CD4-positive, alpha-beta T cell treated with Interleukin-4 for 4 hours (primary cell): Measurements from ENCODE around the gene CSNK2A1.
"Not testable (repeated sequence)": the region's sequence is repeated elsewhere in the genome, so short reads cannot be mapped to it uniquely, and the experiment has no call there.

ENCODE experiments used
- DNase-seq: peaks from one replicate; pipeline ENCODE4 v3.0.0-alpha.2; 2020

Gene CSNK2A1

DNA sequence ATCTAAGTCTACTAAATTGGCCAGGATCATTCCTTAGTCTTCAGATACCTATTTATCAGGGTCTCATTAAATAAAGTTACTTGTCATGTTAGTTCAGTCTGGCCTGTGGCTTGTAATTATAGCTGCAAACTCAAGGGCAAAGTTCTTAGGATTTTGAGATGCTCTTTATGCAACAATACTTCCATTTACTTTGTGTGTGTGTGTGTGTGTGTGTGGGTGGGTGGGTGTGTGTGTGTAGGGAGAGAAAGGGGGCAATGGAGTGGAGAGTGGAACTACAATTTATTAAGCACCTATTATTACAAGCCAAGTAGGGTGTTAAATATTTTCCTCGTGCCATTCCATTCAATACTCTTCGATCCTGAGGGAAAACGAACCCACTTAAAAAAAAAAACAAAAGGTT, 63.5 kb downstream of the CSNK2A1 start:
- DNase-seq: no peak

DNA sequence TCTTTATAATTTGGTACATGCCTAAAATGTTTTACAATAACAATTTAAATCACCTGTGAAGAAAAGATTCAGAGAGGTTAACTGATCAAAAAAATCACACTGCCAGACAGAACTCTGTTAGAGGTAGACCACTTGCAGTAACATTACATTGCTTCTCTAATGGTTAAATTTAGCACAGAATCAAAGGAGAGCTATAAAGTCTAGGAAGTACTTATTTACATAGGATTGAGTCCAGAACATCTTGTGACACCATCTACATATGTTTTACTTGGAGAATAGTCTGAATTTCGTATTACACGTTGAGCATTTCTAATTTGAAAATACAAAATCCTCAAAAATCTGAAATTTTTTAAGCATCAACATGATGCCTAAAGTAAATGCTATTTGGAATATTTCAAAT, 64.1 kb downstream of the CSNK2A1 start:
- no peak for DNase-seq

DNA sequence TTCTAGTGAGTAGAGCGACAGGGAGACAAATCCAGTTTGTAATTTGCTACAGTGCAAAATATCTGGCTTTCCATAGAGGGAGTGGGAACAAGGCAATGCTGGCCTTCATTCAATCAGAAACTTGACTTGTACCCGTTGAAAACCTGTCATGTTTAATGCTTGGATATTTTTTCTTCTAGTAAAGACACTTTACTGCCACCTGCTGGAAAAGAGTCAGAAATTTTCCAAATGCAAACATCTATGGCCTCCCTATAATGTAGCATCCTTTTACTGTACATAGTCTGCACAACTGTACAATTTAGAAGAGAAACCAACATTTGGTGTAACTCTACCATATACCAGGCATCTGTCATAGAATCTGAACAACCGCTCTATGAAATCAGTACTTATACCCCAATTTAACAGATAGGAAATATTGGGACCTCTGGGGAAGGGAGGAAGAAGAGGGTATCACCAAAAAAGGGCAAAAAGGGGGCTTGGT, 64.6 kb downstream of the CSNK2A1 start:
- peak; percentile 75 for DNase-seq

DNA sequence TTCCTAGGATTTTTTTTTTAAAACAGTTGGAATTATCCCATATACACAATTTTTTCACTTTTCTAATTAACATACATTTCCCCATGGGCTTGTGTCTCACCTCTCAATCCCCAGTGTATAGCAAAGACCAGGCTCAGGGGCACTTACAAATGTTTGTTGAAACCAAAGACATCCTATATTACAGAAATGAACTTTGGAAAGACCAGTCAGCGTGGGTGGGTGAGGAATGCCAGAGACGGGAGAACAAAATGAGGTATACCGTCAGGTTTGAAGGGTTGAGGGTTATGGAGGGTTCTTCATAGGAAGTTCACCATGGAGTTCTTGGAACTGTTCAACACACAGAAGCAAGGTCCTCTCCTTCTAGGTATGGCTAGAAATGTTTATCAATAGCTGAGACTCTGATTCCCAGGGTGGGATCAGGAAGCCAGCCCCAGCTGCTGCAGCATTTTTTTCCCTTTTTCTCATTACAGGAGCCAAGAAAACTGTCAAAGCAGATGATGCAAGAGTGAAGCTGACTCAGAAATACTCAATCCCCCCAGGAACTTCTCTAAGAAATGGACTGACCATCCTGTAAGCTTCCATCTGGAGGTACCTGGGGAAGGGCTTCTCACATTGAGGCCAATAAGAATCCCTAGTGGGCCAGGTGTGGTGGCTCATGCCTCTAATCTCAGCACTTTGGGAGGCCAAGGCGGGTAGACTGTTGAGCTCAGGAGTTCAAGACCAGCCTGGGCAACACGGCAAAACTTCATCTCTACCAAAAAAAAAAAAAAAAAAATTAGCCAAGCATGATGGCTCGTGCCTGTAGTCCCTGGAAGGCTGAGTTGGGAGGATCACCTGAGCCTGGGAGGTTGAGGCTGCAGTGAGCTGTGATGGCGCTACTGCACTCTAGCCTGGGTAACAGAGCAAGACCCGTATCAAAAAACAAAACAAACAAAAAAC, 65.3 kb downstream of the CSNK2A1 start:
- no peak for DNase-seq

DNA sequence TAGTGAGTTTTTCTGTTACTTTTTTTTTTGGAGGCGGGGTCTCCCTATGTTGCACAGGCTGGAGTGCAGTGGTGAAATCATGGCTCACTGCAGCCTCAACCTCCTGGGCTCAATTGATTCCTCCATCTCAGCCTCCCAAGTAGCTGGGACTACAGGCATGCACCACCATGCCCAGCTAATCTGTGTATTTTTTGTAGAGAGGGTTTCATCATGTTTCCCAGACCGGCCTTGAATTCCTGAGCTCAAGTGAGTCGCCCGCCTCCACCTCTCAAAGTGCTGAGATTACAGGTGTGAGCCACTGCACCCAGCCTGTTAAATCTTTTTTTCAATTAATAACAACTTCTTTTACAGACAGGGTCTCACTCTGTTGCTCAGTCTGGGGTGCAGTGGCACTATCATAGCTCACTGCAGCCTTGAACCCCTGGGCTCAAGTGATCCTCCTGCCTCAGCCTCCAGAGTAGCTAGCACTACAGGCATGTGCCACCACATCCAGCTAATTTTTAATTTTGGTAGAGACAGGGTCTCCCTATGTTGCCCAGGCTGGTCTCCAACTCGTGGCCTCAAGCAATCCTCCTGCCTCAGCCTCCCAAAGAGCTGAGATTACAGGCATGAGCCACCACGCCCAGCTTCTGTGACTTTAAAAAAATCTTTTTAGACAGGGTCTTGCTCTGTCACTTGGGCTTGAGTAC, 66.9 kb downstream of the CSNK2A1 start:
- not testable (repeated sequence) for DNase-seq

DNA sequence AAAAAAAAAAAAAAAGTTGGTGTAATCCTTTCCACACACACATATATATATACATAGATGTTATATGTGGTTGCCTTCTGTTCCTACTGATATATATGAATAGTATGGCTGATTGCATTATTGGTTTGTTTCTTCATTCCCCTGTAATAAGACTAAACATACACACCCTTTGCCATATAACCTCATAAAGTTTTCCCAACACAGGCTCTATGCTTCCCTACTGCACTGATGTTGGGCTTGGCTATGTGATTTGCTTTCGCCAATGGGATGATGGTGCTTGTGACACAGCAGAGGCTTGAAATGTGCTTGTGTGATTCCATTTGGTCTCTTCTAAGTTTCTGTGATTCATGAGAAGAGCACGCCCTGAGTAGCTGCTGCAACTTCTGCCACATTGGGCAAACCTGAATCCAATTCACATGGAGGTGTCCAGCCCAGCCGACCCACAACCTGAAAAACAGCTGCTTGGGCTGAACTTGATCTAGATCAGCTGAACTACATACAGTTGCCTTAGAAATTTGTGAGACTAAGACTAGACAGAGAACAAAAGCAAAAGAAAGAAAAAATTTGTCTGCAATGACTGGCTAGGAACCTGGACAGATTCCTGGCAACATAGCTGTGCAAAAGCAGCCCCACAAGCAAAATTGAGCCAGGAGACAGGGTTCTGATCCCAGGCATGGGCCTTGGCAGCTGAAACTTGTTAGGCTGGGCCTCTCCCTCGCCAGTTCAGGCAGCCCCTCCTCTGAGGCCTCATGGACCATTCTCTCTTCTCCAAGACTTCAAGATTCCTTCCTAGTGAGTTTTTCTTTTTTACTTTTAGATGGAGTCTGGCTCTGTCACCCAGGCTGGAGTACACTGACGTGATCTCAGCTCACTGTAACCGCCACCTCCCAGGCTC, 67.9 kb downstream of the CSNK2A1 start:
- DNase-seq: no peak

DNA sequence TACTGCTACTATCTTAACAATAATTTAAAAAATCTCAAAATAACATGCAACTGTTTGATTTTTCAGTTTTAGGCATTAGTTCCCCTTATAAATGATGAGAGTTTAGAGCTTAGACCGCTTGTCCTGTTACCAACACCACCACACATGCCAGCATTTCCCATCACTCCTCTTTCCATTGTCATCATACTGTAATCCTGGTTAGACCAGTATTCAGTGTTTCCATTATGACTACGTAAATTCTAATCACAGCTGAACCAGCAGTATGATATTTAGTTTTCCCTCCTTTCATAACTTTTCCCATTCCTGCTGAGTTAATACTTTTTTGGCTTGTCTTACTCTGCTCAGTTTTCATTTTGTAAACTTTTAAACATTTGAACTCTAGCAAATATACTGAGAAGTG, 69.0 kb downstream of the CSNK2A1 start:
- no peak for DNase-seq

DNA sequence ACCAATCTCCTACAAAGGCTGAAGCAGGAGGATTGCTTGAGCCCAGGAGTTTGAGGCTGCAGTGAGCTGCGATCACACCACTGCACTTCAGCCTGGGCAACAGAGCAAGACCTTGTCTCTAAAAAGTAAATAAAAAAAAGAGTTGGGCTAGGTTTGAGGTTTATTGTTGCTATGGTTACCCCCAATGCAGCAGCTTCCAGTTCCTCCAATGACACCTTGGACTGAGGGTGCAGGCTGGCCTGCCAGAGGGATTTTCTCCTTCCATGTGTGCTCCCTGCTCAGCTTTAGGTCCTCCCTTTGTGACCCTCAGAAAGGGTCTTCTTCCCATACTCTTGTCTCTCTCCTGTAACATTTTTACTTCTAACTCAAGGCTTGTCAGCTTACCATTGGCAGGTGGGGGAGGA, 70.7 kb downstream of the CSNK2A1 start:
- no peak for DNase-seq

DNA sequence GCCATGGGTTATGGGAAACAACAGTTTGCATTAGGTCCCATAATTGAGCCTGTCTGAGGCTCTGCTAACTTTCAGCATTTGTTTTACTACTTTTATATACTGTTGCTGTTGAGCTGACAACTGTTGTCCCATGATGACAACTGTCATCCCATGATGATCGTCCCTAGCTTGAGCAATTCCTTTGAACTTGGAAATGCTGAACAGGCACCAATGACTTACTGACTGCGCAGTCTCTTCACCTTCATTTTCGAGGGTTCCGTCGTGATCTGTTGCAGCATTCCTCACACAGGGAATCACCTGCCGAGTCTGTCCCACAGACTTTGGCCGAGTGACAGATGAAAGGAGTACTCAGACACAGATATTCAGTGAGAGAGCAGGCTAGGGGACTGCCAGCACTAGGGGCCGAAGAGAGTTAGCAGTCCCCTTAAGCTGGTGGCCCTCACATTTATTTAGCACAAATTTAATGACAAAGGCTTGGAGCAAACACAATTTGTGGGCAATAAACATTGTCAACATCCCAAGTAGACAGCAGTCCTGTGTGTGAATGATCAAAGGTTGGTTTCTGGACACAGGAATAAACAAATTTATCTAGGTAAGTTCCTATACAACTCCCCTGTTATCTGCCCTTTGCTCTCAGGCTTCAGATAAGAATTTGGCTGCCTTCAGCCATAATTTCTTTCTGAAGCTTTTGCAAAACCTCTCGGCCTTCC, 71.3 kb downstream of the CSNK2A1 start:
- DNase-seq: no peak

DNA sequence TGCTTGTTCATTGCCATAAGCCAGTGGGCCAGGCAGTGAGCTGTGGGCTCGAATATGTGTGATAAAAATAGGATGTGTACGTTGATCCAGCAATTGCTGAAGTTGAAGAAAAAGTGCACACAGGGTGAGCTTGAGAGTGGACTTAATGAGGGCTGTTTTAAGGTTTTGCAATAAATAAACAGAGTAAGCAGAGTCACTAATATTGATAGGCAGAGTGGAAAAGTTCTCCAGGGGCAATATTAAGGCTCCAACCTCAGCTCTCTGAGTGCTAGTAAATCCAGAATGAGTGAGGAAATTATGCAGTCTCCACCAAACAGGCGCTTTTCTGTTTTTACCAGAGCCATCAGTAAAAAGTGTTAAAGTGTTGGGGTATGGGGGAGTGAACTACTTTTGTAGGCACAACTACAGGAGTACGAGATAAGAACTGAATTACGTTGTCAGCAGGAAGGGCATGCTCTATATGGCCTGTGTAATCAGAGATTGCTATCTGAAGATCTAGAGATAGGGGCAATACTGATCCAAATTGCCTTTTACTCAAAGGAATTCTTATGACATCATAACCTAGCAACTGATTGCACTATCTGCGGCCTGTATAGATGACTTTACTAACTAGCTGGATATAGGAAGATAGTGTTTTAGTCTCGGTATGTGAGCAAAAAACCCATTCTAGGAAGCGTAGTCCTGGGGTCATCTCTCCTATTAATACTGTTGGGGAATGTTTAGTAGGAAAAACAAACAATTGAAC, 73.7 kb downstream of the CSNK2A1 start:
- no peak for DNase-seq

DNA sequence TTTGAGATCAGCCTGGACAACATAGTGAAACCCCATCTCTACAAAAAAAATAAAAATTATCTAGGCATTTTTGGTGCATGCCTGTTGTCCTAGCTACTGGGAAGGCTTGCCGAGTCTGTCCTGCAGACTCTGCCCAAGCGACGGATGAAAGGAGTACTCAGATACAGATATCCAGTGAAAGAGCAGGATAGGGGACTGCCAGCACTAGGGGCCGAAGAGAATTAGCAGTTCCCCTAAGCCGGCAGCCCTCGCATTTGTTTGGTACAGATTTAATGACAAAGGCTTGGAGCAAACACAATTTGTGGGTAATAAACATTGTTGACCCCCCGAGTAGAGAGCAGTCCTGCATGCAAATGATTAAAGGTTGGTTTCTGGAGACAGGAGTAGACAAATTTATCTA, 75.8 kb downstream of the CSNK2A1 start:
- no peak for DNase-seq

DNA sequence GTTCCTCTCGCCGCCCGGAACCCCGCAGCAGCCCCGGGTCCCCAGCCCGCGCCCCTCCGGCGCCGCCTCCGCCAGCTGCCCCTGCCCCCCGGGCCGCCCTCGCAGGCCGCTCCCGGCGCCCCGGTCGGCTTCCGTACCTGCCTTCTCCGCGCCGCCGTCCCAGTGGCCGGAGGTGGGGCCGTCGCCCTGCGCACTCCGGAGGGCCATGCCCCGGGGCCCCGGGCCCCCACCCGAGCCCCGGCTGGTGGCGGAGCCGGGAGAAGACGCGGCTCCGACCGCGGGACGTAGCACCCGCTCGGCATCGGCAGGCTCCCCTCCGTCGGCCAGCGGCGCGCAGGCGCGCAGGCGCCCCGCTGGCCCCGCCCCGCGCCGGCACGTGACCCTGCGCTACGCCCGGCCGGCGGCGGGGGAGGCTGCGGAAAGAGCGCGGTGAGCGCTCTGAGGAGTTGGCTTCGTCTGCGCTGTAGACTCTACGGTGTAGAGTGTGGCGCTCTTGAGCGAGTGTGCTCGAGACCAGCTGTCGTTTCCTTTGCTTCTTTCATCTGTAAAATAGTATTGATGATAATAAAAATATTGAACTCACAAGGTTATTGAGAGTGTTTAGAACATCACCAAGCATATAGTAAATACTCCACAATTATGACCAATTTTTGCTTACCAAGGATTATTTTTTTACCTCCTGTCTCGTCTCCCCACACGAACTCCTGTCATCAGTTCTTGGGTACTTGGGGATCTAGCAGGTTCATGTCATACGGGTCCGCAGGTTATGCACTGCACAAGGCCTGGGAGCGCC, 81.2 kb downstream of the CSNK2A1 start, which contains the start of gene TBC1D20:
TBC1D20 (minus strand) TSS at position 335 of the 793 bp plus-strand sequence; CDS start at position 207, 128 bp downstream.
- DNase-seq: peak; percentile 85

DNA sequence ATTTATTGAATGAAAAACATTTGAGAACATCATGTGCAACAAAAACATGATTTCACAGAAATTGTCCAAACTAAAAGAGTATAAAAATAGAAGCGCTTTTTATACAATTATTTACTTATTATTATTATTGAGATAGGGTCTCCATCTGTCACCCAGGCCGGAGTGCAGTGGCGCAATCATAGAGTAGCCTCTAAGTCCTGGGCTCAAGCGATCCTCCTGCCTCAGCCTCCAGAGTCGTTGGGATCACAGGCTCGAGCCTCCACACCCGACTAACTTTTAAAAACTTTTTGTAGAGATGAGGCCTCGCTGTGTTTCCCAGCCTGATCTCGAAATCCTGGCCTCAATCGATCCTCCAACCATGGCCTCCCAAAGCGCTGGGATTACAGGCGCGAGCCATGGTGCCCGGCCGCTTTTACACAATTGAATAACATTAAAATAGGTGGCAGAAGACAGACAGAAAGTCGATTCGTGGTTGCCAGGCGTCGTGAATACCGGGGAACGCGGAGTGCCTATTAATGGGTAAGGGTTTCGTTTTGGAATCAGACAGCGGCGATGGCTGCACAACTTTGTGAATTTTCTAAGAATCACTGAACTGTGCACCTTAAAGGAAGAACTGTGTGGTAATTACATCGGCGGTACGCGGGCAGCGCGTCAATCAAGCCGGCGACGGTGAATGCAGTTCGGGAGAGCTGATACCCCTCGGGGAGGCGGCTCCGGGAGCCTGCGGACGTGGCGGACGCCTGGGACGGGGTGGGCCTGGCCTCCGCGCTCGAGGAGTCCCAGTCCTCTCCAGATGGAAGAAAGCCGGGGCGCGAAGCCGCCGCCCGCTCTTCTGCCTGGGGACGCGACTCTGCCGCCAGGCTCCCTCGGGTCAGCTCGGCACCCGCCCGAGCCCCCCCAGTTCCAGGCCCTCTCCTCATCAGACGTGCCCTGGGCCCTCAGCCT, 82.1 kb downstream of the CSNK2A1 start:
- DNase-seq: peak; percentile 33

DNA sequence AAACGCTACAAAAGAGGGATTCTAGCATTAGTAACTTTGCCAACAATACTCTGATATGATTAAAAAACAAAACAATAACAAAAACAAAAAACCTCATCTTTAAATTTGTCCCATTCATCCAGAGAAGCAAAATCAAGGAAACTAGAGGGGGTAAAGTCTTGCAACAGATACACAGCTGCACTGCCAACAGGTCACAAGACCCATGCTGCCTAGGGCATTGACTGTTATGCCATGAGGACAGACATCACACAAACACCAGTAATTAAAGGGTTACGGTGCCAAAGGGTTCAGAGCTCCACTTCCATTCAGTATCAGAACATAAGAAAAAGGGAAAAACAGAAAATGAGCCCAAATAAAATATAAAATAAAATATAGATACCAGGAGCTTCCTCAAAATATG, 82.9 kb downstream of the CSNK2A1 start:
- no peak for DNase-seq

DNA sequence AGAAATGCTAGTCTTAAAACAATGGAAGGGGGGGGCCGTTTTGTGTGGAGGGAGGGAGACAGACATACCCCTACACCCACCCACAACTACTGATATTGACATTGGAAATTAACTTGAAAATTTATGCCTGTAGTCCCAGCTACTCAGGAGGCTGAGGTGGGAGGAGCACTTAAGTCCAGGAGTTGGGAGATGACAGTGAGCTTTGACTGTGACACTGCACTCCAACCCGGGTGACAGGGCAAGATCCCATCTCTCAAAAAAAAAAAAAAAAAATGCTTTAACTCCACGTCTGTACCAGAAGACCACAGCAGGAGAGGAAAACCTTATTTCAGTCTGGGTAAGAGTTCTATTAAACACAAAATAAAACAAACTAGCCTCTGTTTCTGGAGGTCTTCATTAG, 83.4 kb downstream of the CSNK2A1 start:
- DNase-seq: no peak

DNA sequence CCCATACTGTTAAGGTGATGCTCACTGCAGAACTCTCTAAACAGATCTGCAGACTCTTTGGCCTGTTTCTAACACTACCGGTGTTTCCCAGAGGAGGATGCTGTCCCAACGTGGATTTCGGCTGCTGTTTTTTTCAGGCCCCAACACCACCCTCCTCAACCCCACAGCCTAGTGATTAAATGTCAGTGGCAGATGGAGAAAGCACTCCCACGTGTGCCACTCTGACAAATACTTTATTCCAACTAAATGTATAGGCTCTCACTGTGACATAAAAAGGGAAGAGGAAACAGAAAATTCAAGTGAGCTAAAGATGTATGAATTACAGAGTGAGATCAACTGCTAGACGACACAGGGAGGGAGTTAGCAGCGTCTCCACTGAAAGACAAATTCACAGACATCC, 84.8 kb downstream of the CSNK2A1 start:
- no peak for DNase-seq

DNA sequence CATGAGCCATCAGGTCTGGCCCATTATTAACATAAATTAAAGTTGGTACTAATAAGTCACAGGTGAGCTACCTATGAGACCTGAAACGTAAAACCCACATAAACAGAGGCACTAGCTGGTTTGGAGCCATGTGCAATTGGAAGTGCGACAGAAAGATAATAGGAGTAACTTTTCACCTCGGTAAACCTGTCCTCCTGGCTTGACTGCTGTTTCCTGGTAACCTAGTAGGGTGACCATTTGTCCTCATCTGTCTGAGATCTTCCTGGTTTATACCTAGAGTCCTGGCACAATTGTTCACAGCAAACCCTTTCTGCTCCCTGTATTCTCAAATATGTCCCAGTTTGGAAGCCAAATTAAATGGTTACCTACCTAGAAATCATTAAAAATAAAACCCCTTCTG, 88.6 kb downstream of the CSNK2A1 start:
- no peak for DNase-seq

DNA sequence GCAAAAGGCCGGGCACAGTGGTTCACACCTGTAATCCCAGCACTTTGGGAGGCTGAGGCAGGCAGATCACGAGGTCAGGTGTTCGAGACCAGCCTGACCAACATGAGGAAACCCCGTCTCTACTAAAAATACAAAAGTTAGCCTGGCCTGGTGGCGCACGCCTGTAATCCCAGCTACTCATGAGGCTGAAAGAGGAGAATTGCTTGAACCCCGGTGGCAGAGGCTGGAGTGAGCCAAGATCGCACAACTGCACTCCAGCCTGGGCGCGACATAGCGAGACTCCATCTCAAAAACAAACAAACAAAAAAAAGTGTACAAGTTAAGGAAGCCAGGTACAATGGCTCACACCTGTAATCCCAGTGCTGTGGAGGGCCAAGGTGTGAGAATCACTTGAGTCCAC, 91.6 kb downstream of the CSNK2A1 start:
- DNase-seq: not testable (repeated sequence)
